ENCODE measurements around the gene STIMATE.

- TF ChIP-seq CTCF (IDR thresholded peaks at IDR 0.05), result no peak
- no peak for TF ChIP-seq POLR2A (IDR thresholded peaks at IDR 0.05)
Observed at GRCh38 chr3:52857133-52857532, 40.2 kb downstream of the STIMATE start.

Measured in adrenal gland (tissue), 5 donors.